ENCODE data around the gene FAM120B.

- TF ChIP-seq CTCF (conservative IDR thresholded peaks at IDR 0.05 in 1 of 2, IDR thresholded peaks at IDR 0.05 in 1 of 2; ENCODE audit: low read depth in 1 of 2, low read length in 2 of 2) (no peak), EZH2 (IDR thresholded peaks at IDR 0.05; ENCODE audit: low read length, missing control alignments) (no peak)
These were observed 40.3 kb upstream of the FAM120B start for GRCh38 chr6:170266061-170266825.
